OCI-LY1 (cell line): ENCODE measurements around the gene RPL15.
A peak's percentile ranks its signal among the peaks of the same experiment; 100 is the strongest.
"Not testable (repeated sequence)": the region's sequence is repeated elsewhere in the genome, so short reads cannot be mapped to it uniquely, and the experiment has no call there.

ENCODE experiments used
- H2AFZ ChIP-seq: fragments of 200-600 bp; sonication (generic), shearing (Covaris generic); 2 replicates; pipeline ENCODE4 v1.6.0; 2014; ENCODE audit warnings: antibody characterized with exemption, mild to moderate bottlenecking, low read length
- H3F3A ChIP-seq: fragments of 200-600 bp; sonication (generic), shearing (Covaris generic); 2 replicates; pipeline ENCODE4 v1.6.0; 2014; ENCODE audit warnings: mild to moderate bottlenecking, antibody characterized with exemption, low read length, moderate library complexity; ENCODE audit not compliant: insufficient read depth
- H3K27ac ChIP-seq: fragments of 200-600 bp; sonication (generic); 2 replicates; pipeline ENCODE4 v1.5.1; 2014; ENCODE audit warnings: low read length, mixed run types, mild to moderate bottlenecking, low read depth; ENCODE audit not compliant: poor library complexity, severe bottlenecking
- H3K27me3 ChIP-seq: fragments of 200-600 bp; sonication (generic); 2 replicates; pipeline ENCODE4 v1.6.0; 2014; ENCODE audit warnings: antibody characterized with exemption, mild to moderate bottlenecking, low read length, moderate library complexity; ENCODE audit not compliant: insufficient read depth
- H3K36me3 ChIP-seq: fragments of 200-600 bp; sonication (generic); 2 replicates; pipeline ENCODE4 v1.6.1; 2014; ENCODE audit warnings: mild to moderate bottlenecking, antibody characterized with exemption, low read length, moderate library complexity, mixed read lengths; ENCODE audit not compliant: insufficient read depth
- H3K4me1 ChIP-seq: fragments of 200-600 bp; sonication (generic); 2 replicates; pipeline ENCODE4 v1.5.1; 2014; ENCODE audit warnings: mild to moderate bottlenecking, low read length, moderate library complexity; ENCODE audit not compliant: insufficient read depth, severe bottlenecking
- H3K4me2 ChIP-seq: fragments of 200-600 bp; sonication (generic), shearing (Covaris generic); 2 replicates; pipeline ENCODE4 v1.6.1; 2014; ENCODE audit warnings: low read length
- H3K4me3 ChIP-seq: fragments of 200-600 bp; sonication (generic); 2 replicates; pipeline ENCODE4 v1.5.1; 2014; ENCODE audit warnings: low read length, low read depth, mild to moderate bottlenecking, mixed read lengths; ENCODE audit not compliant: poor library complexity, severe bottlenecking
- H3K79me2 ChIP-seq: fragments of 200-600 bp; shearing (Covaris generic); 2 replicates; pipeline ENCODE4 v1.6.1; 2016; ENCODE audit warnings: mixed run types, low read length, mixed read lengths; ENCODE audit not compliant: insufficient read depth
- H3K9ac ChIP-seq: fragments of 200-600 bp; sonication (generic), shearing (Covaris generic); 2 replicates; pipeline ENCODE4 v1.6.1; 2014; ENCODE audit warnings: mild to moderate bottlenecking, low read length, mixed read lengths
- H3K9me2 ChIP-seq: fragments of 200-600 bp; sonication (generic), shearing (Covaris generic); 2 replicates; pipeline ENCODE4 v1.6.1; 2014; ENCODE audit warnings: low read depth, mild to moderate bottlenecking, low read length, mixed read lengths
- H3K9me3 ChIP-seq: fragments of 200-600 bp; shearing (Covaris generic); 2 replicates; pipeline ENCODE4 v1.6.1; 2014; ENCODE audit warnings: low read length, mixed read lengths
- H4K20me1 ChIP-seq: fragments of 200-600 bp; sonication (generic), shearing (Covaris generic); 2 replicates; pipeline ENCODE4 v1.6.0; 2016; ENCODE audit warnings: mild to moderate bottlenecking, low read length; ENCODE audit not compliant: insufficient read depth
- CTCF ChIP-seq: fragments of 200-600 bp; sonication (generic), shearing (Covaris generic); IDR thresholded peaks from 2 replicates; pipeline ENCODE4 v1.5.1; 2017; ENCODE audit warnings: mild to moderate bottlenecking, antibody characterized with exemption, low read length, moderate library complexity, mixed read lengths
- EZH2 ChIP-seq: fragments of 200-600 bp; sonication (generic), shearing (Covaris generic); IDR thresholded peaks from 2 replicates; pipeline ENCODE4 v1.8.0; 2017; ENCODE audit warnings: borderline replicate concordance, mixed run types, mild to moderate bottlenecking, antibody characterized with exemption, low read length, moderate library complexity, mixed read lengths

RPL15 gene

GRCh38 chr3:23880703-23881339 is 36.1 kb upstream of the RPL15 start:
- no peak overlapping the region for H3K9ac ChIP-seq
- H3K9me2 ChIP-seq: no peaks in the 10 kb centered on the region
- no peak overlapping the region for H3K4me2 ChIP-seq
- H4K20me1 ChIP-seq: no peaks in the 10 kb centered on the region
- H3K9me3 ChIP-seq: no peaks in the 10 kb centered on the region
- no peak overlapping the region for H2AFZ ChIP-seq
- no peak overlapping the region for H3K27ac ChIP-seq
- no peak for TF ChIP-seq CTCF
- TF ChIP-seq EZH2: no peak
- H3K27me3 ChIP-seq: no peaks in the 10 kb centered on the region
- no peaks in the 10 kb centered on the region for H3K4me1 ChIP-seq
- H3K36me3 ChIP-seq: no peaks in the 10 kb centered on the region; the same call in 1 of the 2 replicates
- H3K4me3 ChIP-seq: no peak overlapping the region
- H3F3A ChIP-seq: no peaks in the 10 kb centered on the region
- 0 out of 2 replicates have a peak, but pooled peaks cover 3% of the 10 kb centered on the region for H3K79me2 ChIP-seq

GRCh38 chr3:23881993-23882392 is 34.9 kb upstream of the RPL15 start:
- H3K9me3 ChIP-seq, H3K4me3 ChIP-seq, H3K9ac ChIP-seq, H3K4me2 ChIP-seq, H3K27me3 ChIP-seq, H3K36me3 ChIP-seq, H3K4me1 ChIP-seq, H2AFZ ChIP-seq, H3K9me2 ChIP-seq, H3F3A ChIP-seq, H4K20me1 ChIP-seq, H3K79me2 ChIP-seq, H3K27ac ChIP-seq: not testable (repeated sequence)

GRCh38 chr3:23882487-23882918 is 34.4 kb upstream of the RPL15 start:
- Histone ChIP-seq H3K4me3 (no peak overlapping the region), H2AFZ (no peak overlapping the region), H4K20me1 (no peaks in the 10 kb centered on the region), H3K36me3 (no peaks in the 10 kb centered on the region; the same call in 1 of the 2 replicates), H3K27ac (no peak overlapping the region), H3K79me2 (0 out of 2 replicates have a peak, but pooled peaks cover 3% of the 10 kb centered on the region), H3K9me3 (no peaks in the 10 kb centered on the region), H3K9ac (no peak overlapping the region), H3K9me2 (no peaks in the 10 kb centered on the region), H3K4me2 (no peak overlapping the region), H3K27me3 (no peaks in the 10 kb centered on the region), H3F3A (no peaks in the 10 kb centered on the region), H3K4me1 (no peaks in the 10 kb centered on the region)
- TF ChIP-seq EZH2 (no peak), CTCF (no peak)

GRCh38 chr3:23884481-23884880 is 32.5 kb upstream of the RPL15 start:
- Histone ChIP-seq H3K4me3 (no peak overlapping the region), H2AFZ (no peak overlapping the region), H3K4me2 (no peak overlapping the region), H3K4me1 (no peaks in the 10 kb centered on the region), H3K27ac (no peak overlapping the region), H3K27me3 (no peaks in the 10 kb centered on the region), H3K9me2 (no peaks in the 10 kb centered on the region), H3K9ac (no peak overlapping the region), H4K20me1 (peaks cover 5% of the 10 kb centered on the region; the same call in 1 of the 2 replicates), H3K9me3 (no peaks in the 10 kb centered on the region), H3F3A (no peaks in the 10 kb centered on the region), H3K79me2 (0 out of 2 replicates have a peak, but pooled peaks cover 3% of the 10 kb centered on the region), H3K36me3 (peaks cover 7% of the 10 kb centered on the region)
- TF ChIP-seq EZH2: no peak
- 0 out of 2 replicates have a peak, but pooled peaks have one; percentile 11 for TF ChIP-seq CTCF
